ENCODE results near the gene SUB1. TPM values are rescaled to one million over a fixed set of nuclear protein-coding genes. Genes with fewer than 3 reads are reported as not detected.

The SUB1 gene
- polyA plus RNA-seq, 6 donors from 2014 or later: 393 to 545 (median 438) TPM

DNA sequence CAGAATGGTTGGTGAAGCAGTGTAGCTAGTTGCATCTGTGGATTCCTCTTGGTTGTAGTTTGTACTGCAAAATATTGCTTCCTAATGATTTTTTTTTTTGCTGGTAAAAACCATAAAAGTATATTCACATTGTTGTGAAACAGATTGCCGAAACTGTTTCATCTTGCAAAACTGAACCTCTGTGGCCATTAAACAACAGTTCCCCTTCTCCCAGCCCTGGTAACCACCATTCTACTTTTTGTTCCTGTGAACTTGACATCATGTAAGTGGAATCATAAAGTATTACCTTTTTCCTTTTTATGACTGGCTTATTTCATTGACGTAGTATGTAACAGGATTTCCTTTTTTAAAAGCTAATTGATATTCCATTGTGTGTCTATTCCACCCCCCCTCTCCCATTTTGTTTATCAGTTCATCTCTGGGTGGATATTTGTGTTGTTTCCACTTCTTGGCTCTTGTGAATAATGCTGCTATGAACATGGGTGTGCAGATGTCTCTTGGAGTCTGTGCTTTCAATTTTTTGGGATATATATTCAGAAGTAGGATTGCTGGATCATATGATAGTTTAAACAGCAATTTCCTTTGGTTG, 11.8 kb downstream of the SUB1 start:
- Mint-ChIP-seq H3K9me3 (no peaks in the 10 kb centered on the region), H3K4me3 (no peak overlapping the region), H3K27ac (peak overlapping the region in 2 of 6 donors; percentile 3 to 73), H3K27me3 (no peaks in the 10 kb centered on the region), H3K4me1 (peaks cover 27 to 30% (median 29%) of the 10 kb centered on the region in 3 donors), H3K36me3 (peaks cover 37 to 57% of the 10 kb centered on the region in 2 donors)
- no peak for ATAC-seq (ENCODE audit: low read depth in 2 of 2)
- no peak for DNase-seq

- DNase-seq: no peak
- Mint-ChIP-seq H3K4me1 (peaks cover 19 to 20% (median 19%) of the 10 kb centered on the region in 3 donors), H3K27me3 (no peaks in the 10 kb centered on the region), H3K36me3 (peaks cover 27 to 50% of the 10 kb centered on the region in 2 donors), H3K4me3 (no peak overlapping the region), H3K27ac (peak overlapping the region in 2 of 6 donors; percentile 20 to 39), H3K9me3 (no peaks in the 10 kb centered on the region)
- no peak for ATAC-seq (ENCODE audit: low read depth in 2 of 2)
Measured at GRCh38 chr5:32598260-32598937, 13.0 kb downstream of the SUB1 start.

- no peak for ATAC-seq (ENCODE audit: low read depth in 2 of 2)
- H3K4me3 Mint-ChIP-seq: no peak overlapping the region
- no peak for DNase-seq
- H3K27ac Mint-ChIP-seq: peak overlapping the region in 1 of 6 donors; percentile 20
- H3K36me3 Mint-ChIP-seq: peaks cover 27 to 51% of the 10 kb centered on the region in 2 donors
- H3K9me3 Mint-ChIP-seq: no peaks in the 10 kb centered on the region
- H3K4me1 Mint-ChIP-seq: peaks cover 15 to 20% (median 19%) of the 10 kb centered on the region in 3 donors
- H3K27me3 Mint-ChIP-seq: no peaks in the 10 kb centered on the region
Measured at GRCh38 chr5:32598997-32599549, 13.7 kb downstream of the SUB1 start.

DNA sequence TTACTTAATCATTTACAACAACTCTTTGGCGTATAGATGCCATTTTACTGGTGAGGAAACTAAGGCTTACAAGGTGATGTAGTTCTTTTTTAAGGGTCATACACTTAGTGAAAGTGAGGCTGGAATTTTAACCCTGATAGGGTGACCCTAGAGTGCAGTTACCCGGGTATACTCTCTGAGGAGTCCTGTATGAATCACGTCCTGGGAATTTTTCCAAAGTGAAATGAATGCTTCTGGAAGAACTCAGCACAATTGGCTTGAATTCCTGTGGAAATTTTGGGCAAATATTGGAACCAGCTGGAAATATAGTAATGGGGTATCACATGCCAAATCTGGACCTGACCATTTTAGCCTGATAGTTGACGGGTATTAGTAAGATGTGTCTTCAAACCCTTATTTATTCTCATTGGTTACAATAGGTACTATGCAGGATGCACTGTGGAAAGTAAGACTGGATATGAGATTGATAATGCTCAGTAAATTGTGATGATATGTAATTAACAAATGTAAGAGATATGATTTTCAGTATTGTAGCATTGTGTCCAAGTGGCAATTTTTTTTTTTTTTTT, 14.8 kb downstream of the SUB1 start:
- Mint-ChIP-seq H3K27ac (no peak overlapping the region), H3K36me3 (peaks cover 27 to 52% of the 10 kb centered on the region in 2 donors), H3K4me1 (peaks cover 15 to 20% (median 19%) of the 10 kb centered on the region in 3 donors), H3K9me3 (no peaks in the 10 kb centered on the region), H3K27me3 (no peaks in the 10 kb centered on the region), H3K4me3 (no peak overlapping the region)
- ATAC-seq (ENCODE audit: low read depth in 2 of 2) (no peak), DNase-seq (no peak)

- Mint-ChIP-seq H3K27ac (peak overlapping the region in 2 of 6 donors; percentile 52 to 88), H3K36me3 (peaks cover 21 to 35% of the 10 kb centered on the region in 2 donors), H3K27me3 (no peaks in the 10 kb centered on the region), H3K4me3 (no peak overlapping the region), H3K9me3 (no peaks in the 10 kb centered on the region), H3K4me1 (peaks cover 10 to 20% (median 13%) of the 10 kb centered on the region in 3 donors)
- ATAC-seq (ENCODE audit: low read depth in 2 of 2): no peak
- no peak for DNase-seq
Measured at GRCh38 chr5:32601623-32602295, 16.4 kb downstream of the SUB1 start.

DNA sequence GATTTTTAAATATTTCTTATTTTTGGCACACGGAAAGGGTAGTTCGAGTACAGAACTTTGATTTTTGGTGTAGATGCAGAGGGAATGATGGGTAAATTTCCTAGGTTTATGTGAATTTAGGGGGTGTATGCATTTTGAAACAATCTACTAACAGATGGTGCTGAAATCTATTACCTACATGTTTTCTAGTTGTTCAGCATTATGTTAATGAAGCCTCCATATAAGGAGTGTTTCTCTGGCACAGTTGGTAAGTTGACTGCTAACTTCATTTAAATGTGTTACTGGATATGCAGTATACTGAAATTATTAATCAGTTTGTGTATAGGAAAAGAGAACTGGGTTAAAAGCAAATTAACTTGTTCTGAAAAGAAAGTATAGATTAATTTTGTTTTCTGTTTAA, 17.5 kb downstream of the SUB1 start:
- no peaks in the 10 kb centered on the region for H3K27me3 Mint-ChIP-seq
- DNase-seq: no peak
- no peak for ATAC-seq (ENCODE audit: low read depth in 2 of 2)
- H3K9me3 Mint-ChIP-seq: no peaks in the 10 kb centered on the region
- peak overlapping the region in 1 of 6 donors; percentile 53 for H3K27ac Mint-ChIP-seq
- peaks cover 12 to 30% of the 10 kb centered on the region in 2 donors for H3K36me3 Mint-ChIP-seq
- H3K4me1 Mint-ChIP-seq: peaks cover 7 to 13% (median 10%) of the 10 kb centered on the region in 3 donors
- H3K4me3 Mint-ChIP-seq: no peak overlapping the region

DNA sequence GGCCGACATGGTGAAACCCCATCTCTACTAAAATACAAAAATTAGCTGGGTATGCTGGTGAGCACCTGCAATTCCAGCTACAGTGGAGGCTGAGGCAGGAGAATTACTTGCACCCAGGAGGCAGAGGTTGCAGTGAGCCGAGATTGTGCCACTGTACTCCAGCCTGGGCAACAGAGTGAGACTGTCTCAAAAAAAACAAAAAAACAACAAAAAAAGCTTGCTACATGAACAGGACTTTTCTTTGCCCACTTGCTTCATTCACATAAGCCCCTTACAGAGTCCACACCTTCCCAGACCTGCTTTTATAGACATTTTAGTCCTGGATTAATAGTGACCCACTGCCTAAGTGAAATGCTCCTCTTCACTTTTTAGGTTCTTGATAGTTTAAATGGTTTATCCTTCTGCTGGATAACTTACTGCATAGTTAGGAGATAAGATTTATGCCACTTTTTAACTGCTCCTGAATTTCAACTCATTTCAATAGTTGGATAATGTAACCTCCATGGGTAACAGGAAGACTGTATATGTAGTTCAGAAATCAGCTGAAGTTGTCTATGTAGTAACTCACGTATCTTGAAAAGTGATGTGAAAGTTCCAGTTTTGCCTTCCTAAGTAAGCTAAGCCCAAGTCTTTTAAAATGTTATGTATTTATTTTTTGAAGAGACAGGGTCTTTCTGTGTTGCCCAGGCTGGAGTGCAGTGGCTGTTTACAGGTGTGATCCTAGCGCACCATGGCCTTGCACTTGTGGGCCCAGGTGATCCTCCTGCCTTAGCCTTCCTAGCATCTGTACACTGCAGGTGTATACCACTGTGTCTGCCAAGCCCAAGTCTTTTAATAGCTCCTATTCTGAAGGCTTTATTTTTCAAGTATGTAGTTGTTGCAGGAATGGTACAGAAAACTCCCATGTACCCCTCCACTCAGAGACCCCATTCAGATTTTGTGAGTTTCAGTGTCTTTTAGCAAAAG, 19.7 kb downstream of the SUB1 start:
- ATAC-seq (ENCODE audit: low read depth in 2 of 2) (no peak), DNase-seq (no peak)
- Mint-ChIP-seq H3K27me3 (no peaks in the 10 kb centered on the region), H3K36me3 (peaks cover 3 to 16% of the 10 kb centered on the region in 2 donors), H3K4me3 (no peak overlapping the region), H3K27ac (peak overlapping the region in 4 of 6 donors; percentile 2 to 85 (median 58)), H3K4me1 (peaks cover 0 to 9% (median 0%) of the 10 kb centered on the region in 3 donors), H3K9me3 (no peaks in the 10 kb centered on the region)

- Mint-ChIP-seq H3K27ac (peak overlapping the region in 3 of 6 donors; percentile 2 to 95 (median 74)), H3K4me1 (peaks cover 0 to 9% (median 0%) of the 10 kb centered on the region in 3 donors), H3K27me3 (no peaks in the 10 kb centered on the region), H3K9me3 (no peaks in the 10 kb centered on the region), H3K4me3 (no peak overlapping the region), H3K36me3 (peaks cover 0 to 16% of the 10 kb centered on the region in 2 donors)
- DNase-seq (no peak), ATAC-seq (ENCODE audit: low read depth in 2 of 2) (no peak)
Measured at GRCh38 chr5:32605766-32606152, 20.4 kb downstream of the SUB1 start.

DNA sequence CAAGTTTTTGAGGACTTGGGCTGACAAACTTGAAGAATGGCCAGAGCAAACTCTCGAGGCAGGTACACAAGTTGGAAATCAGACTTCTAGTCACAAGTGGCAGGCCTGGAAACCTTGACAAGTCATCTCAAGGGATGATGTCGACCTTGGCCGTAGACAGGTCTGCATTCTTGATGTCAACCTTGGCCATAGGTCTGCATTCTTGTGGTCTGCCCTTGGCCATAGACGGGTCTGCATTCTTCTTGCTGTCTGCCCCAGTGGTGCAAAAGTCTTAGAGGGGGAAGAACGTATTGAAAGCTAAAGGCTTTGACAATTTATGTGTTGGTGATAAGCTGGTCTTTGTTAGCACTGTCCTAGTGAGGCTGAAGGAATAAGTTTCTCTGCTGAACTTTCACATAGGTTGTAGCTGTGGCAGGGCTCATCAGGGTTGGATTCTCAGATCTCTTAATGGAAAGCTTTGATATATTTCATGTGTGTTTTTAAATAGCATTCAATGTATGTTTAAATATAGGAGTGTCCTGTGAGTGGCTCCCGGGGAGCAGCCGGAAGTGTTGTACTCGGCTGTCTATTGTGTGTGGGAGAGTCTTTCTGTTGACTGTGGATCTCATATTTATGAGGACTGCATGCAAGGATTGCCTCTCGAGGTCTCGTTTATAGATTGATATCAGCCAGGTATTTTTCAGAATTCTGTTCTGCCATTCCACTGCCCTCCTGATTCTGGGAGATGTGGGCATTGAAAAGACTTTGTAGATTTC, 27.0 kb downstream of the SUB1 start:
- no peak for ATAC-seq (ENCODE audit: low read depth in 2 of 2)
- H3K4me3 Mint-ChIP-seq: no peak overlapping the region
- H3K27ac Mint-ChIP-seq: peak overlapping the region in 2 of 6 donors; percentile 30 to 76
- H3K9me3 Mint-ChIP-seq: no peaks in the 10 kb centered on the region
- H3K4me1 Mint-ChIP-seq: peaks cover 0 to 6% (median 0%) of the 10 kb centered on the region in 3 donors
- no peak for DNase-seq
- H3K27me3 Mint-ChIP-seq: no peaks in the 10 kb centered on the region
- H3K36me3 Mint-ChIP-seq: no peaks in the 10 kb centered on the region

DNA sequence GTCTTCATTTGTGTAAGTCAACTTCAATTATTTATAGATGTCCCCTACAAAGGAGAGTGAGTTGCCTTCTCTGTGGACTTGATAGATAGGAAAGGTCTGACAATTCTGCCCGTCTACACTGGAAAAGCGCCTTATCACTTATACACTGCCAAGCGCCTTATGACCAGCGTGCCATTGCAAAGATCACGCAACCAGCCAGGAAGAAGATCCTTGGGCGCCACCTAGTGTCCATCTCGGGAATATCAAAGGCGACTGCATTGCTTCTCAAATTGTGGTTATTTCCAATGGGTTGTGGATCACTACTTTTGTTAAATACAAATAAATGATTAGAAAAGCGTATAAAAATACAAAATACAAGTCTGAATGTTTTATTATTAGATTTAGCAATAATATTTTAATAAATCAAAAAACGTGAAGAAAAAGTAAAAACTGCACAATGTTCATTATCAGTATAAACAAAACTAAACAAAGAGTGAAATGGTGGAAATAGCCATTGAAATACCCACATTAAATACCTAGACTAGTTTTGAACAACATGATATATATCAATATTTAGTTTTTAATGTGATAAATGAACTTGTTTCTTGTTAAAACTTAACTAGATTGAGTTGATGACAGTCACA, 27.8 kb downstream of the SUB1 start:
- H3K27ac Mint-ChIP-seq: no peak overlapping the region
- H3K36me3 Mint-ChIP-seq: no peaks in the 10 kb centered on the region
- DNase-seq (peak; percentile 69), ATAC-seq (ENCODE audit: low read depth in 2 of 2) (peak; percentile 62 to 75)
- H3K4me1 Mint-ChIP-seq: peaks cover 0 to 6% (median 0%) of the 10 kb centered on the region in 3 donors
- no peaks in the 10 kb centered on the region for H3K27me3 Mint-ChIP-seq
- H3K9me3 Mint-ChIP-seq: no peaks in the 10 kb centered on the region
- H3K4me3 Mint-ChIP-seq: no peak overlapping the region

GRCh38 chr5:32615236-32615635, 29.9 kb downstream of the SUB1 start:
- no peaks in the 10 kb centered on the region for H3K27me3 Mint-ChIP-seq
- no peaks in the 10 kb centered on the region for H3K9me3 Mint-ChIP-seq
- no peak overlapping the region for H3K4me3 Mint-ChIP-seq
- no peaks in the 10 kb centered on the region for H3K36me3 Mint-ChIP-seq
- peaks cover 0 to 6% (median 0%) of the 10 kb centered on the region in 3 donors for H3K4me1 Mint-ChIP-seq
- no peak for ATAC-seq (ENCODE audit: low read depth in 2 of 2)
- DNase-seq: no peak
- H3K27ac Mint-ChIP-seq: peak overlapping the region in 1 of 6 donors; percentile 88

All from naive B cell (primary cell).